ENCODE data around the gene ATP5PO.

Gene ATP5PO

DNA sequence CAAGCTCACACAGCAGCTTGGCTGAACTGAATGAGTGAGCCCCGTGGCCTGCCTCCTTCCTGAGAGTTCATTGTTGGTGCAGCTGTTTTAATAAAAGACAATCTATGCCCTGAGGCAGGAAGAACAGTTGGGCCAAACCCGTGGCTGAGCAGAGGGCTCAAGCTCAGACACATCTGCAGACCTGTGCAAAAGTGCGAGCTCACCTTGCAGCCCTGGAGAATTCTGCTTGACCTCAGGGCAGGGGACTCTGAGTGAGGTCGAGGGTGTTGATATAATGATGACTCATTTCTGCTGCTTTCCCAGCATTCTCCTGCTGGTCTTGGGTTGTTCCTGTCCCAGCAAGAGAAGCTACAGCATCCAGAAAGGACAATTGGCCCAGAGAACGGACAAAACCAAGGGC is 61.0 kb downstream of the ATP5PO start:
- H2AFZ ChIP-seq (ENCODE audit: low read depth, low read length), result no peak overlapping the region
- no peaks in the 10 kb centered on the region for H3K27me3 ChIP-seq (ENCODE audit: insufficient read depth, low read length)
- H3K9me3 ChIP-seq (ENCODE audit: low read length), result peaks cover 2% of the 10 kb centered on the region
- H3K4me1 ChIP-seq (ENCODE audit: insufficient read depth, low read length), result no peaks in the 10 kb centered on the region
- H3K36me3 ChIP-seq (ENCODE audit: insufficient read depth, low read length), result no peaks in the 10 kb centered on the region
- H3K4me3 ChIP-seq (ENCODE audit: low read length), result no peak overlapping the region
